Adipocyte (in vitro differentiated cells): ENCODE measurements around the gene PRDM16.

Experiments
- DNase-seq: peaks from one replicate; pipeline ENCODE4 v3.0.0-alpha.2; 2015; ENCODE audit warnings: low read depth
- H3K27me3 ChIP-seq: replicated peaks from 2 replicates; pipeline ENCODE4 v1.7.0; 2013; ENCODE audit warnings: mild to moderate bottlenecking, low read length, moderate library complexity; ENCODE audit not compliant: control insufficient read depth, insufficient read depth
- H3K36me3 ChIP-seq: 2 replicates; pipeline ENCODE4 v1.7.0; 2013; ENCODE audit warnings: low read length, mild to moderate bottlenecking, moderate library complexity; ENCODE audit not compliant: control insufficient read depth, insufficient read depth, severe bottlenecking
- H3K4me1 ChIP-seq: 2 replicates; pipeline ENCODE4 v1.7.0; 2013; ENCODE audit warnings: mild to moderate bottlenecking, low read length, moderate library complexity; ENCODE audit not compliant: control insufficient read depth, insufficient read depth
- H3K4me3 ChIP-seq: 2 replicates; pipeline ENCODE4 v1.7.0; 2013; ENCODE audit warnings: mild to moderate bottlenecking, low read length, moderate library complexity
- H3K9ac ChIP-seq: 2 replicates; pipeline ENCODE4 v1.7.0; 2013; ENCODE audit warnings: mild to moderate bottlenecking, low read length, moderate library complexity
- H3K9me3 ChIP-seq: 2 replicates; pipeline ENCODE4 v1.7.0; 2013; ENCODE audit warnings: mild to moderate bottlenecking, low read length, moderate library complexity; ENCODE audit not compliant: control insufficient read depth

PRDM16 gene

GRCh38 chr1:3356827-3357460 is 287.9 kb downstream of the PRDM16 start:
- Histone ChIP-seq H3K27me3 (no peaks in the 10 kb centered on the region), H3K4me3 (no peak overlapping the region), H3K4me1 (peaks cover 8% of the 10 kb centered on the region), H3K36me3 (no peaks in the 10 kb centered on the region), H3K9ac (no peak overlapping the region), H3K9me3 (no peaks in the 10 kb centered on the region)
- DNase-seq: no peak

GRCh38 chr1:3357526-3358297 is 288.7 kb downstream of the PRDM16 start:
- DNase-seq: no peak
- no peaks in the 10 kb centered on the region for H3K9me3 ChIP-seq
- H3K36me3 ChIP-seq: no peaks in the 10 kb centered on the region
- H3K4me1 ChIP-seq: peaks cover 5% of the 10 kb centered on the region
- no peak overlapping the region for H3K4me3 ChIP-seq
- no peaks in the 10 kb centered on the region for H3K27me3 ChIP-seq
- H3K9ac ChIP-seq: no peak overlapping the region

GRCh38 chr1:3359351-3359750 is 290.3 kb downstream of the PRDM16 start:
- no peaks in the 10 kb centered on the region for H3K27me3 ChIP-seq
- no peak for DNase-seq
- no peaks in the 10 kb centered on the region for H3K4me1 ChIP-seq
- H3K9me3 ChIP-seq: no peaks in the 10 kb centered on the region
- no peak overlapping the region for H3K9ac ChIP-seq
- H3K36me3 ChIP-seq: no peaks in the 10 kb centered on the region
- H3K4me3 ChIP-seq: no peak overlapping the region

- DNase-seq: no peak
- H3K27me3 ChIP-seq: no peaks in the 10 kb centered on the region
Measured at GRCh38 chr1:3359756-3360440, 290.9 kb downstream of the PRDM16 start.

GRCh38 chr1:3360646-3361257 is 291.7 kb downstream of the PRDM16 start:
- H3K27me3 ChIP-seq: no peaks in the 10 kb centered on the region
- no peak overlapping the region for H3K4me3 ChIP-seq

More at GRCh38 chr1:3359756-3360440, 290.9 kb downstream of the PRDM16 start:
- no peak overlapping the region for H3K9ac ChIP-seq
- no peaks in the 10 kb centered on the region for H3K36me3 ChIP-seq
- no peaks in the 10 kb centered on the region for H3K9me3 ChIP-seq
- H3K4me1 ChIP-seq: no peaks in the 10 kb centered on the region
- no peak overlapping the region for H3K4me3 ChIP-seq

GRCh38 chr1:3363023-3363422 is 294.0 kb downstream of the PRDM16 start:
- no peaks in the 10 kb centered on the region for H3K27me3 ChIP-seq
- H3K36me3 ChIP-seq: no peaks in the 10 kb centered on the region
- no peaks in the 10 kb centered on the region for H3K9me3 ChIP-seq
- DNase-seq: no peak
- H3K4me3 ChIP-seq: no peak overlapping the region
- H3K4me1 ChIP-seq: peaks cover 26% of the 10 kb centered on the region
- no peak overlapping the region for H3K9ac ChIP-seq

More at GRCh38 chr1:3360646-3361257, 291.7 kb downstream of the PRDM16 start:
- Histone ChIP-seq H3K4me1 (peaks cover 3% of the 10 kb centered on the region), H3K36me3 (no peaks in the 10 kb centered on the region), H3K9me3 (no peaks in the 10 kb centered on the region), H3K9ac (no peak overlapping the region)
- no peak for DNase-seq

GRCh38 chr1:3363756-3364155 is 294.8 kb downstream of the PRDM16 start:
- Histone ChIP-seq H3K36me3 (no peaks in the 10 kb centered on the region), H3K9me3 (no peaks in the 10 kb centered on the region), H3K9ac (no peak overlapping the region), H3K4me1 (peaks cover 33% of the 10 kb centered on the region), H3K4me3 (no peak overlapping the region), H3K27me3 (no peaks in the 10 kb centered on the region)
- no peak for DNase-seq

GRCh38 chr1:3364551-3364950 is 295.5 kb downstream of the PRDM16 start:
- H3K36me3 ChIP-seq: no peaks in the 10 kb centered on the region
- H3K4me1 ChIP-seq: peaks cover 41% of the 10 kb centered on the region
- H3K9me3 ChIP-seq: no peaks in the 10 kb centered on the region
- no peak overlapping the region for H3K9ac ChIP-seq
- DNase-seq: no peak
- H3K4me3 ChIP-seq: no peak overlapping the region
- no peaks in the 10 kb centered on the region for H3K27me3 ChIP-seq

GRCh38 chr1:3364983-3365382 is 296.0 kb downstream of the PRDM16 start:
- DNase-seq: no peak
- Histone ChIP-seq H3K4me1 (peaks cover 45% of the 10 kb centered on the region), H3K9me3 (no peaks in the 10 kb centered on the region), H3K9ac (no peak overlapping the region), H3K4me3 (no peak overlapping the region), H3K36me3 (no peaks in the 10 kb centered on the region), H3K27me3 (no peaks in the 10 kb centered on the region)

GRCh38 chr1:3365523-3366125 is 296.6 kb downstream of the PRDM16 start:
- Histone ChIP-seq H3K9me3 (no peaks in the 10 kb centered on the region), H3K4me3 (peak overlapping the region; percentile 10), H3K36me3 (no peaks in the 10 kb centered on the region), H3K9ac (peak overlapping the region; percentile 81), H3K27me3 (no peaks in the 10 kb centered on the region), H3K4me1 (peaks cover 52% of the 10 kb centered on the region)
- DNase-seq: no peak
